GM23338 (cell line): ENCODE results near the gene RAD51B. TPM values are rescaled to one million over a fixed set of nuclear protein-coding genes. Genes with fewer than 3 reads are reported as not detected.
"Not testable (repeated sequence)": the region's sequence is repeated elsewhere in the genome, so short reads cannot be mapped to it uniquely, and the experiment has no call there.

ENCODE experiments used
- ATAC-seq: fragments of 200-7000 bp; cut with Tn5 transposase; 3 replicates; pipeline ENCODE4 v1.9.1; 2020
- DNase-seq: peaks from one replicate; pipeline ENCODE4 v3.0.0-alpha.2; 2015; ENCODE audit warnings: low spot score
- H2AFZ ChIP-seq: fragments of 200-600 bp; sonication (generic); 2 replicates; pipeline ENCODE4 v1.8.0; 2016; ENCODE audit warnings: antibody characterized with exemption, mild to moderate bottlenecking, moderate library complexity
- H3F3A ChIP-seq: fragments of 200-600 bp; sonication (generic); replicated peaks from 2 replicates; pipeline ENCODE4 v1.8.0; 2017; ENCODE audit warnings: antibody characterized with exemption, mixed run types, low read depth
- H3K27ac ChIP-seq: fragments of 200-600 bp; sonication (generic); 2 replicates; pipeline ENCODE4 v1.6.1; 2016; ENCODE audit warnings: low read depth
- H3K27me3 ChIP-seq: fragments of 200-600 bp; sonication (generic); 2 replicates; pipeline ENCODE4 v1.8.0; 2016; ENCODE audit warnings: mild to moderate bottlenecking, mixed run types, moderate library complexity; ENCODE audit not compliant: insufficient read depth
- H3K36me3 ChIP-seq: fragments of 200-600 bp; sonication (generic); 2 replicates; pipeline ENCODE4 v1.8.0; 2016; ENCODE audit warnings: mild to moderate bottlenecking; ENCODE audit not compliant: insufficient read depth
- H3K4me1 ChIP-seq: fragments of 200-600 bp; sonication (generic); 2 replicates; pipeline ENCODE4 v1.8.0; 2016; ENCODE audit warnings: mild to moderate bottlenecking, moderate library complexity; ENCODE audit not compliant: insufficient read depth
- H3K4me2 ChIP-seq: fragments of 200-600 bp; sonication (generic); 2 replicates; pipeline ENCODE4 v1.7.1; 2017; ENCODE audit warnings: mixed run types
- H3K4me3 ChIP-seq: fragments of 200-600 bp; sonication (generic); 2 replicates; pipeline ENCODE4 v1.6.1; 2016; ENCODE audit warnings: mixed run types
- H3K79me2 ChIP-seq: fragments of 200-600 bp; sonication (generic); replicated peaks from 2 replicates; pipeline ENCODE4 v1.8.0; 2017; ENCODE audit warnings: mild to moderate bottlenecking; ENCODE audit not compliant: insufficient read depth
- H3K9me2 ChIP-seq: fragments of 200-600 bp; sonication (generic); 2 replicates; pipeline ENCODE4 v1.8.0; 2017; ENCODE audit not compliant: insufficient read depth
- H4K20me1 ChIP-seq: fragments of 200-600 bp; sonication (generic); replicated peaks from 2 replicates; pipeline ENCODE4 v1.8.0; 2017; ENCODE audit warnings: mild to moderate bottlenecking; ENCODE audit not compliant: insufficient read depth
- H3K27ac Mint-ChIP-seq: 2 replicates; pipeline ENCODE4 v1.8.0; 2020; ENCODE audit warnings: inconsistent platforms, mild to moderate bottlenecking, moderate library complexity, mixed read lengths
- H3K27me3 Mint-ChIP-seq: 3 replicates; pipeline ENCODE4 v1.8.0; 2022; ENCODE audit warnings: low read depth, mild to moderate bottlenecking, moderate library complexity, mixed read lengths, inconsistent platforms; ENCODE audit not compliant: insufficient read depth, poor library complexity
- H3K36me3 Mint-ChIP-seq: 3 replicates; pipeline ENCODE4 v1.8.0; 2021; ENCODE audit warnings: low read depth, mild to moderate bottlenecking, inconsistent platforms, moderate library complexity, mixed read lengths
- H3K4me1 Mint-ChIP-seq: 3 replicates; pipeline ENCODE4 v1.8.0; 2020; ENCODE audit warnings: mild to moderate bottlenecking, inconsistent platforms, mixed read lengths
- H3K4me3 Mint-ChIP-seq: 3 replicates; pipeline ENCODE4 v1.8.0; 2021; ENCODE audit warnings: moderate library complexity, mild to moderate bottlenecking, inconsistent platforms, mixed read lengths
- H3K9me3 Mint-ChIP-seq: 3 replicates; pipeline ENCODE4 v1.8.0; 2020; ENCODE audit warnings: moderate library complexity, mild to moderate bottlenecking, inconsistent platforms, mixed read lengths
- CTCF ChIP-seq, 2 experiments: fragments of 200-600 bp in 1 of 2; sonication (generic) in 1 of 2; conservative IDR thresholded peaks; 2 replicates each; pipeline versions ENCODE4 v1.5.1 to v1.6.1; 2016 to 2017; ENCODE audit warnings: antibody characterized with exemption in 2 of 2, low read depth in 2 of 2, mild to moderate bottlenecking in 2 of 2, moderate library complexity in 1 of 2
- ETS1 ChIP-seq: IDR thresholded peaks from 2 replicates; pipeline ENCODE4 v1.6.1; 2016; ENCODE audit warnings: antibody characterized with exemption
- EZH2 ChIP-seq: fragments of 200-600 bp; sonication (generic); IDR thresholded peaks from one replicate; pipeline ENCODE4 v1.8.0; 2017; ENCODE audit warnings: antibody characterized with exemption, mild to moderate bottlenecking, low read depth; ENCODE audit not compliant: unreplicated experiment
- REST ChIP-seq: IDR thresholded peaks from one replicate; pipeline ENCODE4 v1.6.1; 2018; ENCODE audit warnings: antibody characterized with exemption; ENCODE audit not compliant: unreplicated experiment
- ZNF462 ChIP-seq: fragments of 250-450 bp; sonication (Bioruptor Pico); IDR thresholded peaks from 2 replicates; pipeline ENCODE4 v1.5.0; 2020; ENCODE audit warnings: mild to moderate bottlenecking, moderate library complexity
- polyA plus RNA-seq: library from polyadenylated mRNA; unstranded; fragments of >200 nt; fragmentation: Nextera tagmentation; extraction: Ambion mirVana; gene quantifications from 2 replicates; pipeline ENCODE4 v1.2.1, GENCODE V29; 2016
- total RNA-seq: library from RNA; depleted of rRNA; stranded (reverse); fragments of >200 nt; shearing (Covaris generic); gene quantifications from 2 replicates; pipeline ENCODE4 v1.2.3, GENCODE V29; 2014

The RAD51B gene
- total and polyA plus RNA-seq, 2 experiments from 2014 or later = 15.7 to 29.1 TPM

GRCh38 chr14:68662392-68662791, 842.8 kb downstream of the RAD51B start:
- H3K9me2 ChIP-seq = 0 out of 2 replicates have a peak, but pooled peaks cover 3% of the 10 kb centered on the region
- H3F3A ChIP-seq = no peaks in the 10 kb centered on the region
- Mint-ChIP-seq H3K4me3 (no peak overlapping the region), H3K27ac (no peak overlapping the region), H3K27me3 (peaks cover 6% of the 10 kb centered on the region), H3K4me1 (peaks cover 15% of the 10 kb centered on the region), H3K36me3 (no peaks in the 10 kb centered on the region; the same call in 2 of the 3 replicates), H3K9me3 (no peaks in the 10 kb centered on the region)
- H3K4me1 ChIP-seq = no peaks in the 10 kb centered on the region
- no peak for ATAC-seq
- no peak for DNase-seq
- H3K4me3 ChIP-seq = no peak overlapping the region
- H3K79me2 ChIP-seq = no peaks in the 10 kb centered on the region
- H3K4me2 ChIP-seq = no peak overlapping the region
- TF ChIP-seq ETS1 (no peak), ZNF462 (CRISPR knock-in tag) (no peak), REST (no peak), EZH2 (no peak), CTCF (conservative IDR thresholded peaks at IDR 0.05; ENCODE audit: low read depth in 2 of 2) (no peak)
- H3K27ac ChIP-seq = no peak overlapping the region
- H4K20me1 ChIP-seq = no peaks in the 10 kb centered on the region
- no peak overlapping the region for H2AFZ ChIP-seq
- H3K27me3 ChIP-seq = no peaks in the 10 kb centered on the region
- H3K36me3 ChIP-seq = no peaks in the 10 kb centered on the region

- H3K27ac ChIP-seq, H3K4me3 ChIP-seq, H3K27me3 Mint-ChIP-seq, H3K9me2 ChIP-seq, H3K36me3 ChIP-seq, H3K4me2 ChIP-seq, H3F3A ChIP-seq, H3K79me2 ChIP-seq, H4K20me1 ChIP-seq, H3K36me3 Mint-ChIP-seq, H3K4me1 ChIP-seq, ATAC-seq, H3K9me3 Mint-ChIP-seq, H3K4me3 Mint-ChIP-seq, H3K27me3 ChIP-seq, H2AFZ ChIP-seq, H3K27ac Mint-ChIP-seq, DNase-seq: not testable (repeated sequence)
- H3K4me1 Mint-ChIP-seq = peaks cover 15% of the 10 kb centered on the region
Measured at GRCh38 chr14:68662826-68663225, 843.2 kb downstream of the RAD51B start.
